Measurements from ENCODE around the gene CADM4. TPM values are rescaled to one million over a fixed set of nuclear protein-coding genes. Genes with fewer than 3 reads are reported as not detected.

Gene CADM4
- total and polyA plus RNA-seq, 9 of the 15 experiments (the other 6 are each of a cell fraction or from before 2014, with no cell fraction given): 0.03 to 4.6 (median 1.3) TPM

GRCh38 chr19:43618921-43619261 lies 20.8 kb downstream of the CADM4 start (continued):
- no peak; the same call in 1 of the 2 replicates for TF ChIP-seq ZNF589 (CRISPR knock-in tag; IDR thresholded peaks at IDR 0.05; ENCODE audit: low read depth)
- TF ChIP-seq MAX (CRISPR knock-in tag; IDR thresholded peaks at IDR 0.05): no peak
- peak; percentile 47; the same call in 1 of the 2 replicates for TF ChIP-seq ZBTB17 (CRISPR knock-in tag; IDR thresholded peaks at IDR 0.05)
- TF ChIP-seq HMG20A (CRISPR knock-in tag; conservative IDR thresholded peaks at IDR 0.05): no peak
- TF ChIP-seq FOXK2 (conservative IDR thresholded peaks at IDR 0.05 in 1 of 2, IDR thresholded peaks at IDR 0.05 in 1 of 2; ENCODE audit: low read depth in 2 of 2): peak; percentile 29 to 62; a peak in 2 of 4 replicates
- no peak for TF ChIP-seq MECOM (CRISPR knock-in tag; IDR thresholded peaks at IDR 0.05)
- TF ChIP-seq SOX6 (IDR thresholded peaks at IDR 0.05): peak; percentile 45; the same call in 1 of the 2 replicates
- TF ChIP-seq BRD9 (IDR thresholded peaks at IDR 0.05; ENCODE audit: low read depth, partially characterized antibody): peak; percentile 52
- TF ChIP-seq PML (IDR thresholded peaks at IDR 0.05; ENCODE audit: low read length): 0 out of 2 replicates have a peak, but pooled peaks have one; percentile 13
- TF ChIP-seq RUNX1 (IDR thresholded peaks at IDR 0.05; ENCODE audit: low read depth): no peak
- no peak for TF ChIP-seq FOXP4 (CRISPR knock-in tag; IDR thresholded peaks at IDR 0.05; ENCODE audit: borderline replicate concordance)
- no peak for TF ChIP-seq NCOA2 (IDR thresholded peaks at IDR 0.05; ENCODE audit: partially characterized antibody in 2 of 2)
- TF ChIP-seq MLX (CRISPR knock-in tag; conservative IDR thresholded peaks at IDR 0.05): no peak
- no peak for TF ChIP-seq LCOR (CRISPR knock-in tag; IDR thresholded peaks at IDR 0.05)
- no peak for TF ChIP-seq FOXO4 (CRISPR knock-in tag; IDR thresholded peaks at IDR 0.05)
- TF ChIP-seq OTX1 (CRISPR knock-in tag; IDR thresholded peaks at IDR 0.05): 0 out of 2 replicates have a peak, but pooled peaks have one; percentile 42
- TF ChIP-seq PCBP1 (IDR thresholded peaks at IDR 0.05; ENCODE audit: low read depth, low read length, poor library complexity, severe bottlenecking): no peak
- TF ChIP-seq MLLT1 (IDR thresholded peaks at IDR 0.05): peak in 1 of 2 experiments; percentile 49; a peak in 1 of 4 replicates
- TF ChIP-seq FIP1L1 (IDR thresholded peaks at IDR 0.05; ENCODE audit: low read depth, low read length, poor library complexity, severe bottlenecking): no peak
- TF ChIP-seq RBFOX2 (IDR thresholded peaks at IDR 0.05; ENCODE audit: low read depth, low read length): no peak
- no peak for TF ChIP-seq POLR3G (IDR thresholded peaks at IDR 0.05; ENCODE audit: extremely low read depth, insufficient read length, insufficient replicate concordance)
- TF ChIP-seq ZNF707 (CRISPR knock-in tag; conservative IDR thresholded peaks at IDR 0.05): no peak; the same call in 1 of the 2 replicates
- peak; percentile 54 for TF ChIP-seq SMARCE1 (IDR thresholded peaks at IDR 0.05)
- no peak for TF ChIP-seq ZNF347 (CRISPR knock-in tag; IDR thresholded peaks at IDR 0.05; ENCODE audit: low read depth)
